Activated CD8-positive, alpha-beta T cell treated with anti-CD3 and anti-CD28 coated beads, Interleukin-2, amount 10 ng/mL, durations not matched to agents 7 days and 5 days (primary cell): ENCODE results near the gene GAS2L2. TPM values are rescaled to one million over a fixed set of nuclear protein-coding genes. Genes with fewer than 3 reads are reported as not detected.

Source experiments
- ATAC-seq: fragments of 150-1000 bp; cut with Tn5 transposase; one replicate; pipeline ENCODE4 v1.10.0; 2021; ENCODE audit warnings: moderate library complexity
- CTCF ChIA-PET: fragments of 350-600 bp; sonication (Branson Sonifier 250); formaldehyde crosslinking; loops from one replicate; lab custom pipeline; 2021; ENCODE audit warnings: antibody characterized with exemption; lab: Charles Lee
- POLR2A ChIA-PET: fragments of 350-600 bp; sonication (Branson Sonifier 250); formaldehyde crosslinking; loops from one replicate; lab custom pipeline; 2021; ENCODE audit warnings: antibody characterized with exemption; lab: Charles Lee
- DNase-seq: peaks from one replicate; pipeline ENCODE4 v3.0.0-alpha.2; 2020
- H3K27ac Mint-ChIP-seq: one replicate; pipeline ENCODE4 v1.8.0; 2021; ENCODE audit warnings: mild to moderate bottlenecking, mixed read lengths
- H3K27me3 Mint-ChIP-seq: one replicate; pipeline ENCODE4 v1.8.0; 2021; ENCODE audit warnings: low read depth, mixed read lengths
- H3K36me3 Mint-ChIP-seq: one replicate; pipeline ENCODE4 v1.8.0; 2021; ENCODE audit warnings: low read depth, mixed read lengths
- H3K4me1 Mint-ChIP-seq: one replicate; pipeline ENCODE4 v1.8.0; 2021; ENCODE audit warnings: low read depth, mixed read lengths
- H3K4me3 Mint-ChIP-seq: one replicate; pipeline ENCODE4 v1.8.0; 2021; ENCODE audit warnings: mild to moderate bottlenecking, mixed read lengths
- H3K9me3 Mint-ChIP-seq: one replicate; pipeline ENCODE4 v1.8.0; 2022; ENCODE audit warnings: mixed read lengths; ENCODE audit not compliant: insufficient read depth
- total RNA-seq, 2 experiments: library from RNA; stranded (reverse); gene quantifications; one replicate each; pipeline ENCODE4 v1.2.3, GENCODE V29; 2021

GAS2L2 gene
- total RNA-seq, 2 experiments from 2014 or later: not detected

DNA sequence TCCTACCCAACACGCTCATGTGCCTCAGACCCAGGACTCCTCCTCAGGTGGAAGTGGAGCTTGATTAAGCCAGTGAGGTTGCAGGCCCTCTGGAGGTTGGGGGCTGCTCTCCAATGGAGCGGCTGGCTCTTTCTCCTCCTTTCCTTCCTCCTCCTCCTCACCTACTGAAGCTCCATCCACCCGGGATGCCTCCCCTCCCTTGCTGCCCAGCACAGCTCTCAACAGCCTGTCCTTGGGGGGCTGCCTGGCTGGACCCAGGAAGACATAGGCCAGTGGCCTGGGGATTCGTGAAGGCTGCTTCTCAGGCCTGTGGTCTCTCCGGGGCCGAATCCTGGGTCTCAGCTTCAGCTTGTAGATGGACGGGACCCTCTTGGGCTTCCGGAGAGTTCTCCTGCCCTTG is 8.2 kb downstream of the GAS2L2 start:
- peaks cover 10% of the 10 kb centered on the region for H3K4me1 Mint-ChIP-seq
- ATAC-seq: no peak
- no peak for DNase-seq
- H3K36me3 Mint-ChIP-seq: no peaks in the 10 kb centered on the region
- H3K27me3 Mint-ChIP-seq: peaks cover 35% of the 10 kb centered on the region
- POLR2A ChIA-PET: interaction anchor here (1.4 kb wide), 1 partner anchor 123 kb away, joined by 3 read pairs; no protein-coding TSS in a partner anchor
- no peak overlapping the region for H3K4me3 Mint-ChIP-seq
- no peak overlapping the region for H3K27ac Mint-ChIP-seq
- CTCF ChIA-PET: interaction anchor here (1.1 to 1.3 kb wide), 3 partner anchors 19 to 131 kb away, joined by 3 to 4 read pairs (median 3); no protein-coding TSS in a partner anchor
- H3K9me3 Mint-ChIP-seq: no peaks in the 10 kb centered on the region

GRCh38 chr17:35743626-35744328 is 9.3 kb downstream of the GAS2L2 start:
- H3K27ac Mint-ChIP-seq: no peak overlapping the region
- no peak overlapping the region for H3K4me3 Mint-ChIP-seq
- peak; percentile 45 for DNase-seq
- H3K27me3 Mint-ChIP-seq: peaks cover 31% of the 10 kb centered on the region
- POLR2A ChIA-PET: no interaction called here
- ATAC-seq: no peak
- H3K9me3 Mint-ChIP-seq: no peaks in the 10 kb centered on the region
- H3K36me3 Mint-ChIP-seq: no peaks in the 10 kb centered on the region
- CTCF ChIA-PET: interaction anchor here (1.7 kb wide), 1 partner anchor 20 kb away, joined by 7 read pairs; no protein-coding TSS in a partner anchor
- H3K4me1 Mint-ChIP-seq: peaks cover 7% of the 10 kb centered on the region

DNA sequence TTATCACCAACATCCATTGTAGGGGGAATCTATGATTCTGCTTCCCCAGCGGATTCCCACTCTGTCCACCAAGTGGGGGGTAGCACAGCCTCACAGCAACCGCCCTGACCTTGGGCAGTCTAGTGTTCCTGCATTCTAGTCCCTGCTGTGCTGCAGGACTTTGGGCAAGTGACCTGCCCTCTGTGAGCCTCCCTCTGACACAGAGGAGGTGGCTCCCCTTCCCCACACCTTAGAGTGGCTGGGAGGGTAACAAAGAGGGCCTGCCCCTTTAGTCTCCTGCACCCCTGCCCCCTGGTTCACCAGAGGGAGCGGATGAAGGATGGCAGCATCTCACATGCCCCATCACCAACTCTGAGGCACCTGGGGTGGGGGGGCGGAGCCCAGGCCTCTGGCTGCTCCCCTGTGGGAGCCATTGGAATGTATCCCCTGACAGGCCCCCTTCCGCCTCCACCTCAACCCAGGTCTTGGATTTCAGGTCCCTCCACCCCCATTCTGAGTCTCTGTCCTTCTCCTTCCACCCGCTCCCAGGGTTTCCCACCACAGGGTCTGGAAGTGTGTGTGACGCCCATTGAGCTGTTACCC is 10.1 kb downstream of the GAS2L2 start:
- ATAC-seq: no peak
- peaks cover 29% of the 10 kb centered on the region for H3K27me3 Mint-ChIP-seq
- H3K27ac Mint-ChIP-seq: no peak overlapping the region
- no peak for DNase-seq
- H3K9me3 Mint-ChIP-seq: no peaks in the 10 kb centered on the region
- H3K4me1 Mint-ChIP-seq: peaks cover 7% of the 10 kb centered on the region
- ChIA-PET POLR2A (no interaction called here), CTCF (interaction anchor here (1.4 to 1.7 kb wide), 2 partner anchors 21 to 62 kb away, joined by 3 to 7 read pairs; no protein-coding TSS in a partner anchor)
- H3K4me3 Mint-ChIP-seq: no peak overlapping the region
- H3K36me3 Mint-ChIP-seq: no peaks in the 10 kb centered on the region

DNA sequence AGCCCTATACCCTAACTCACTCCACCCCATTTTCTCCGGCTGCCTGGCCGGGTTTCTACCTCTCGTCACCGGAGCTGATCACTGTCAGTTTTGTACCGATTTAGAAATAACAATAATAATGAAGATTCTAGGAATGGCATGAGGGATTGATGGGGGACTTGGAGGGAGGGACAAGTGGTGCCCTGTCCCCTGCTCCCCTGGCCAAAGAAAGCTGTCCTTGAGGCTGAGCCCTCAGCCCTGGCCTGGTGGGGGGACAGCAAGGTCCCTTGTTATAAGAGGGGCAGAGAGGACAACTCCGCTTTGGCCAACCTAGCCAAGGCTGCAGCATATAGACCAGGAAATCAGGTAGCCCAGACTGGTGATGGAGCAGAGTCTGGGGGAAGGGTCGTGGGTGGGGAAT is 10.5 kb downstream of the GAS2L2 start:
- Mint-ChIP-seq H3K4me3 (no peak overlapping the region), H3K4me1 (peaks cover 7% of the 10 kb centered on the region), H3K36me3 (no peaks in the 10 kb centered on the region), H3K27ac (no peak overlapping the region), H3K27me3 (peaks cover 29% of the 10 kb centered on the region), H3K9me3 (no peaks in the 10 kb centered on the region)
- ATAC-seq (no peak), DNase-seq (no peak)
- CTCF ChIA-PET: interaction anchor here (1.4 to 1.6 kb wide), 2 partner anchors 62 to 129 kb away, joined by 3 to 6 read pairs; no protein-coding TSS in a partner anchor
- POLR2A ChIA-PET: no interaction called here

GRCh38 chr17:35740997-35741931 is 11.8 kb downstream of the GAS2L2 start:
- Mint-ChIP-seq H3K9me3 (no peaks in the 10 kb centered on the region), H3K4me1 (peaks cover 7% of the 10 kb centered on the region), H3K27me3 (peaks cover 29% of the 10 kb centered on the region), H3K27ac (no peak overlapping the region), H3K4me3 (peak overlapping the region; percentile 49), H3K36me3 (no peaks in the 10 kb centered on the region)
- DNase-seq: peak; percentile 34
- peak; percentile 60 for ATAC-seq
- CTCF ChIA-PET: interaction anchor here (1.4 to 2.2 kb wide), 3 partner anchors 23 to 128 kb away, joined by 3 to 14 read pairs (median 6); no protein-coding TSS in a partner anchor
- POLR2A ChIA-PET: interaction anchor here (0.6 kb wide), 1 partner anchor 13 kb away, joined by 3 read pairs; no protein-coding TSS in a partner anchor

GRCh38 chr17:35740216-35740615 is 12.8 kb downstream of the GAS2L2 start:
- no peak overlapping the region for H3K4me3 Mint-ChIP-seq
- H3K27ac Mint-ChIP-seq: no peak overlapping the region
- no peak for ATAC-seq
- H3K27me3 Mint-ChIP-seq: peaks cover 29% of the 10 kb centered on the region
- no peak for DNase-seq
- POLR2A ChIA-PET: interaction anchor here (0.5 to 1.1 kb wide), 3 partner anchors 12 to 1205 kb away, joined by 3 read pairs; partner anchors contain the start of gene TAF15
- no peaks in the 10 kb centered on the region for H3K9me3 Mint-ChIP-seq
- no peaks in the 10 kb centered on the region for H3K36me3 Mint-ChIP-seq
- CTCF ChIA-PET: interaction anchor here (1.2 to 2.2 kb wide), 3 partner anchors 24 to 127 kb away, joined by 4 to 14 read pairs (median 5); no protein-coding TSS in a partner anchor
- H3K4me1 Mint-ChIP-seq: peaks cover 7% of the 10 kb centered on the region

- POLR2A ChIA-PET: interaction anchor here (0.6 kb wide), 2 partner anchors 11 to 25 kb away, joined by 3 to 5 read pairs; no protein-coding TSS in a partner anchor
Measured at GRCh38 chr17:35738519-35739133, 14.4 kb downstream of the GAS2L2 start.

GRCh38 chr17:35736236-35736635 is 16.8 kb downstream of the GAS2L2 start:
- ChIA-PET CTCF (interaction anchor here (1.1 kb wide), 1 partner anchor 11 kb away, joined by 3 read pairs; no protein-coding TSS in a partner anchor), POLR2A (no interaction called here)
- no peak overlapping the region for H3K4me3 Mint-ChIP-seq
- H3K27me3 Mint-ChIP-seq: peaks cover 27% of the 10 kb centered on the region
- H3K36me3 Mint-ChIP-seq: no peaks in the 10 kb centered on the region
- H3K27ac Mint-ChIP-seq: no peak overlapping the region
- H3K4me1 Mint-ChIP-seq: peaks cover 6% of the 10 kb centered on the region
- ATAC-seq (no peak), DNase-seq (no peak)
- no peaks in the 10 kb centered on the region for H3K9me3 Mint-ChIP-seq

More at GRCh38 chr17:35738519-35739133, 14.4 kb downstream of the GAS2L2 start:
- Mint-ChIP-seq H3K4me3 (no peak overlapping the region), H3K36me3 (no peaks in the 10 kb centered on the region), H3K27ac (no peak overlapping the region), H3K9me3 (no peaks in the 10 kb centered on the region), H3K4me1 (peaks cover 7% of the 10 kb centered on the region), H3K27me3 (peaks cover 27% of the 10 kb centered on the region)
- DNase-seq: no peak
- ATAC-seq: no peak
- CTCF ChIA-PET: interaction anchor here (0.9 to 2.2 kb wide), 3 partner anchors 9 to 26 kb away, joined by 5 to 14 read pairs (median 7); no protein-coding TSS in a partner anchor

GRCh38 chr17:35735036-35735805 is 17.8 kb downstream of the GAS2L2 start:
- ATAC-seq: no peak
- no peak for DNase-seq
- peaks cover 31% of the 10 kb centered on the region for H3K27me3 Mint-ChIP-seq
- ChIA-PET CTCF (interaction anchor here (0.7 to 1.1 kb wide), 2 partner anchors 12 to 121 kb away, joined by 3 read pairs; no protein-coding TSS in a partner anchor), POLR2A (no interaction called here)
- no peak overlapping the region for H3K27ac Mint-ChIP-seq
- peaks cover 13% of the 10 kb centered on the region for H3K4me1 Mint-ChIP-seq
- no peak overlapping the region for H3K4me3 Mint-ChIP-seq
- no peaks in the 10 kb centered on the region for H3K9me3 Mint-ChIP-seq
- H3K36me3 Mint-ChIP-seq: peaks cover 9% of the 10 kb centered on the region

DNA sequence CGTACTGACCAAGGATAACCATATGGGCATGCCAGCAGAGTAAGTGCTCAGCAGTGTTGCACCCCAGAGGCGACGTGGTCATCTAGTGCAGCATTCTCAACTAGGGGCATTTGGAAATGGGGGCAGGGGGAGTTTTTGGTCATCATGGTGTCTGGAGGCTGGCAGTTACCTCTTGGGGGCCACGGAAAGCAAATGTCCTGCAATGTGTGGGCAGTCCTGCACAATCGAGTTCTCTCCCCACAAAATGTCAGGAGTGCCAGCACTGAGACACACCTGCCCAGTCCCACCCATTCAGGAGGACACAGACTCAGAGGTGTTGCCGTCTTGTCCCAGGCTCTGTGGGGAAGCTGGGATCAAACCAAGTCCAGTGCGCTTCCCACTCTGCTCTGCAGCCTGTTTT is 18.6 kb downstream of the GAS2L2 start:
- Mint-ChIP-seq H3K4me3 (no peak overlapping the region), H3K27ac (no peak overlapping the region), H3K9me3 (no peaks in the 10 kb centered on the region), H3K27me3 (peaks cover 24% of the 10 kb centered on the region), H3K36me3 (peaks cover 9% of the 10 kb centered on the region), H3K4me1 (peaks cover 13% of the 10 kb centered on the region)
- DNase-seq (no peak), ATAC-seq (no peak)
- ChIA-PET POLR2A (no interaction called here), CTCF (no interaction called here)
